GM19324 (cell line): ENCODE results near the gene CACNB2.
"Not testable (repeated sequence)": the region's sequence is repeated elsewhere in the genome, so short reads cannot be mapped to it uniquely, and the experiment has no call there.

Source experiments
- ATAC-seq: cut with Tn5 transposase; IDR thresholded peaks from one replicate; pipeline ENCODE4 v1.9.1; 2021; ENCODE audit warnings: mild to moderate bottlenecking, moderate library complexity; ENCODE audit not compliant: unreplicated experiment, low FRiP score

Gene CACNB2

GRCh38 chr10:18549105-18549504, 408.9 kb downstream of the CACNB2 start:
- no peak for ATAC-seq

DNA sequence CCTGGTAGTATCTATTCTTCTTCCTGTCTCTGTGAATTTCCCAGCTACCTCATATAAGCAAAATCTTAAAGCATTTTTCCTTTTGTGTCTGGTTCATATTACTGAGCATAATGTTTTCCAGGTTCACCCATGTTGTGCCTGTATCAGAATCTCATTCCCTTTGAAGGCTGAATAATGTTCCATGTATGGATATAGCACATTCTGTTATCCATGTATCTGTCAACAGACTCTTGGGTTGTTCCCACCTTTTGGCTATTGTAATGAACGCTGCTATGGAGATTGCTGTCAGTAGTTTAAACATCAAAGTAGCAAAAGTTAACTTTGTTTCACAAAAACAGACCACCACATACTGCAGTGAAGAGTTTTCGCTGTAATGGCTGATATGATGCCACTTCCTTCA, 411.2 kb downstream of the CACNB2 start:
- no peak for ATAC-seq

GRCh38 chr10:18554479-18554878, 414.3 kb downstream of the CACNB2 start:
- ATAC-seq = no peak

DNA sequence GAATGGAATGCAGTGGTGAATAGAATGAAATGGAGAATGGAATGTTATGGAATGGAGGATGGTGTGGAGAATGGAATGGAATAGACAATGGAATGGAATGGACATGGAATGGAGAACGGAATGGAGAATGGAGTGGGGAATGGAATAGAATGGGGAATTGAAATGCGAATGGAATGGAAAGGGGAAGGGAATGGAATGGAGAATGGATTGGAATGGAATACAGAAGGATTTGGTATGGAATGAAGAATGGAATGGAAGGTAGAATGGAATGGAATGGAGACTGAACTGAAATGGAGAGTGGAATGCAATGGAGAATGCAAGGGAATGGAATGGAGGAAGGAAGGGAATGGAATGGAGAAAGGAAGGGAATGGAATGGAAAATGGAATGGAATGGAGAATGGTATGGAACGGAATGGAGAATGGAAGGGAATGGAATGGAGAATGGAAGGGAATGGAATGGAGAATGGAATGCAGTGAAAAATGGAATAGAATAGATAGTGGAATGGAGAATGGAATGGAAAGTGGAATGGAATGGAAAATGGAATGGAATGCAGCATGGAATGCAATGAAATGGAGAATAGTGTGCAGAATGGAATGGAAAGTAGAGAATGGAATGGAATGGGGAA, 416.4 kb downstream of the CACNB2 start:
- ATAC-seq = no peak

DNA sequence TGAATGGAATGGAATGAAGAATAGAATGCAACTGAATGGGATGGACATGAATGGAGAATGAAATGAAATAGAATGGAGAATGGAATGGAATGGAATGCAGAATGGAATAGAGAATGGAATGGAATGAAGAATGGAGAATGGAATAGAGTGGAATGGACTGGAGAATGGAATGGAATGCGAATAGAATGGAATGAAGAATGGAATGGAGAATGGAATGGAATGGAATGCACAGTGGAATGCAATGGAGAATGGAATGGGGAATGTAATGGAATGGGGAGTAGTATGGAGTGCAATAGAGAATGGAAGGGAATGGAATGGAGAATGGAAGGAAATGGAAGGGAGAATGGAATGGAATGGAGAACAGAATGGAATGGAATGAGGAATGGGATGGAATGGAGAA, 417.7 kb downstream of the CACNB2 start:
- no peak for ATAC-seq

- ATAC-seq = no peak
Measured at GRCh38 chr10:18561861-18562551, 421.8 kb downstream of the CACNB2 start.

- ATAC-seq = no peak
Measured at GRCh38 chr10:18563003-18563726, 422.9 kb downstream of the CACNB2 start.

DNA sequence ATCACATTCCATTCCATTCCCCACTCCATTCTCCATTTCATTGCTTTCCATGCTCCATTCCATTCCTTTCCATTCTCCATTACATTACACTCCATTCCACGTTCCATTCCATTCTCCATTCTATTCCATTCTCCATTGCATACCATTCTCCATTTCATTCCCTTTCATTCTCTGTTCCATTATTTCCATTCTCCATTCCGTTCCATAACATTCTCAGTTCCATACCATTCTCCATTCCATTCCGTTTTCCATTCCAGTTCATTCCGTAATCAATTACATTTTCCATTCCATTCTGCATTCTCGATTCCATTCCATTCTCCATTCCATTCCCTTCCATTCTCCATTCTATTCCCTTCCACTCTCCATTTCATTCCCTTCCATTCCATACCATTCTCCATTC, 424.8 kb downstream of the CACNB2 start:
- ATAC-seq = no peak

GRCh38 chr10:18566177-18566576, 426.0 kb downstream of the CACNB2 start:
- no peak for ATAC-seq

DNA sequence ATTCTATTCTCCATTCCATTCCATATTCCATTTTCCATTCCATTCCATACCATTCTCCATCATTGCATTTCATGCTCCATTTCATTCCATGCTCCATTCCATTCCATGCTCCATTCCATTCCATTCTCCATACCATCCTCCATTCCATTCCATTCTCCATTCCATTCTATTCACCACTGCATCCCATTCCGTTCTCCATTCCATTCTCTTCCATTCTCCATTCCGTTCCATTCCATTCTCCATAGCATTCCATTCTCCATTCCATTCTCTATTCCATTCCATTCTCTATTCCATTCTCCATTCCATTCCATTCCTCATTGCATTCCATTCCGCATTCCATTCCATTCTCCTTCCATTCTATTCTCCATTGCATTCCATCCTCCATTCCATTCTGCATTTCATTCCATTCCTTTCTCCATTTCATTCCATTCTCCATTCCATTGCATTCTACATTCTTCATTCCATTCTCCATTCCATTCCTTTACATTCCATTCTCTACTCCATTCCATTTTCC, 427.2 kb downstream of the CACNB2 start:
- no peak for ATAC-seq

- not testable (repeated sequence) for ATAC-seq
Measured at GRCh38 chr10:18570386-18570785, 430.2 kb downstream of the CACNB2 start.

- ATAC-seq = no peak
Measured at GRCh38 chr10:18571076-18571475, 430.9 kb downstream of the CACNB2 start.

DNA sequence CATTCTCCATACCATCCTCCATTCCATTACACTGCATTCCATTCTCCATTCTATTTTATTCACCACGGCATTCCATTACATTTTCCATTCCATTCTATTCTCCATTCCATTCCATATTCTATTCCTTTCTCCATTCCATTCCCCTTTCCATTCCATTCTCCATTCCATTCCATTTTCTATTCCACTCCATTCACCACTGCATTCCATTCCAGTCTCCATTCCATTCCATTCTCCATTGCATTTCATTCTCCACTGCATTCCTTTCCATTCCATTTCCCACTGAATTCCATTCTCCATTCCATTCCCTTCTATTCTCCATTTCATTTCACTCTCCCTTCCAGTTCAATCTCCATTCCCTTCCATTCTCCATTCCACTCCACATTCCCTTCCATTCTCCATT, 431.6 kb downstream of the CACNB2 start:
- ATAC-seq = no peak

- ATAC-seq = no peak
Measured at GRCh38 chr10:18572959-18573561, 432.8 kb downstream of the CACNB2 start.

GRCh38 chr10:18576586-18576985, 436.4 kb downstream of the CACNB2 start:
- ATAC-seq = no peak

GRCh38 chr10:18577823-18578685, 437.8 kb downstream of the CACNB2 start:
- no peak for ATAC-seq

DNA sequence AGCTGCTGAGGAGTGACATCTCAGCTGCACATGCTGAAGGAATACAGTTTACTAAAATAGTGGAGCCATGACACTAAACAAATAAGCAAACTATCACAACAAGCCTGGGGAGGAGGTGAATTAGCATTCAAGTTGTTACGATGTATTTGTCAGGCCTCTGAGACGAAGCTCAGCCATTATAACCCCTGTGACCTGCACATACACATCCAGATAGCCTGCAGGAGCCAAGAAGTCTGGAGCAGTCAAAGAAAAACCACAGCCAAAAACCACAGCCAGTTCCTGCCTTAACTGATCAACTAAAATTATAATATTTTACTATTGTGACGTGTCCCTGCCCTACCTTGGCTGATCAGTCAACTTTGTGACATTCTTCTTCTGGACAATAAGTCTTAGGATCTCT, 442.6 kb downstream of the CACNB2 start:
- ATAC-seq = no peak

GRCh38 chr10:18583575-18584270, 443.5 kb downstream of the CACNB2 start:
- no peak for ATAC-seq

DNA sequence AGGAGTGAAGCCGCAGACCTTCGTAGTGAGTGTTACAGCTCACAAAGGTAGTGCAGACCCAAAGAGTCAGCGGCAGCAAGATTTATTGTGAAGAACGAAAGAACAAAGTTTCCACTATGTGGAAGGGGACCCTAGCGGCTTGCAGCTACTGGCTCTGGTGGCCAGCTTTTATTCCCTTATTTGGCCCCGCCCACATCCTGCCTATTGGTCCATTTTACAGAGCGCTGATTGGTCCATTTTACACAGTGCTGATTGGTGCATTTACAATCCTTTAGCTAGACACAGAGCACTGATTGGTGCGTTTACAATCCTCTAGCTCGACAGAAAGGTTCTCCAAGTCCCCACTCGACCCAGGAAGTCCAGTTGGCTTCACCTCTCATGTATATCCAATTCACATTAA, 446.4 kb downstream of the CACNB2 start:
- ATAC-seq = not testable (repeated sequence)

GRCh38 chr10:18591141-18591540, 450.9 kb downstream of the CACNB2 start:
- not testable (repeated sequence) for ATAC-seq
